IMR-90 (cell line): ENCODE results near the gene IL1R2. TPM values are rescaled to one million over a fixed set of nuclear protein-coding genes. Genes with fewer than 3 reads are reported as not detected.

Experiments
- ATAC-seq: fragments of 200-7000 bp; cut with Tn5 transposase; 2 replicates; pipeline ENCODE4 v1.9.1; 2020; ENCODE audit warnings: low read depth, mild to moderate bottlenecking, moderate library complexity
- BruUV-seq: library from RNA; stranded (reverse); fragments of 400-500 nt; replicated peaks from 2 replicates; lab custom pipeline; 2021; lab: Mats Ljungman, UMichigan
- CTCF ChIA-PET: fragments of 300-600 bp; formaldehyde crosslinking; extraction: SDS; loops from one replicate; lab custom pipeline; 2021; ENCODE audit warnings: antibody characterized with exemption; lab: Yijun Ruan, JAX
- POLR2A ChIA-PET: fragments of 300-600 bp; sonication (Branson Sonifier 250); formaldehyde crosslinking; loops from one replicate; lab custom pipeline; 2022; ENCODE audit warnings: antibody characterized with exemption; ENCODE audit not compliant: unreplicated experiment; lab: Charles Lee
- DNase-seq: peaks from one replicate; pipeline ENCODE4 v3.0.0; 2013
- H2AFZ ChIP-seq: replicated peaks from 2 replicates; pipeline ENCODE3; 2013; ENCODE audit warnings: low read length, mild to moderate bottlenecking; ENCODE audit not compliant: poor library complexity
- H2AK5ac ChIP-seq: 2 replicates; pipeline ENCODE4 v1.6.1; 2013; ENCODE audit warnings: low read depth, low read length, inconsistent platforms
- H2AK9ac ChIP-seq: replicated peaks from 2 replicates; pipeline ENCODE3; 2013; ENCODE audit warnings: mild to moderate bottlenecking, low read depth, low read length, moderate library complexity; ENCODE audit not compliant: poor library complexity
- H2BK120ac ChIP-seq: 2 replicates; pipeline ENCODE4 v1.6.1; 2013; ENCODE audit warnings: low read depth, low read length, inconsistent platforms
- H2BK15ac ChIP-seq: 3 replicates; pipeline ENCODE4 v1.6.1; 2013; ENCODE audit warnings: low read depth, low read length, inconsistent platforms
- H2BK20ac ChIP-seq: 2 replicates; pipeline ENCODE4 v1.6.1; 2013; ENCODE audit warnings: low read depth, mild to moderate bottlenecking, inconsistent platforms, low read length, moderate library complexity
- H2BK5ac ChIP-seq: 2 replicates; pipeline ENCODE4 v1.6.1; 2013; ENCODE audit warnings: mild to moderate bottlenecking, low read depth, low read length, inconsistent platforms; ENCODE audit not compliant: poor library complexity, severe bottlenecking
- H3K14ac ChIP-seq: replicated peaks from 2 replicates; pipeline ENCODE4 v1.6.1; 2013; ENCODE audit warnings: low read depth, low read length, inconsistent platforms
- H3K18ac ChIP-seq: 2 replicates; pipeline ENCODE4 v1.6.1; 2013; ENCODE audit warnings: low read depth, low read length, control low read depth
- H3K23ac ChIP-seq: 2 replicates; pipeline ENCODE4 v1.6.1; 2013; ENCODE audit warnings: low read depth, low read length, inconsistent platforms
- H3K27ac ChIP-seq: 2 replicates; pipeline ENCODE4 v1.5.1; 2013; ENCODE audit warnings: mild to moderate bottlenecking, control low read depth, low read length; ENCODE audit not compliant: insufficient read depth
- H3K27me3 ChIP-seq: 2 replicates; pipeline ENCODE4 v1.6.1; 2013; ENCODE audit warnings: low read length; ENCODE audit not compliant: control insufficient read depth, insufficient read depth
- H3K36me3 ChIP-seq: 2 replicates; pipeline ENCODE4 v1.6.1; 2013; ENCODE audit warnings: low read length, mixed read lengths; ENCODE audit not compliant: control insufficient read depth, insufficient read depth
- H3K4ac ChIP-seq: 2 replicates; pipeline ENCODE4 v1.6.1; 2013; ENCODE audit warnings: low read depth, low read length, inconsistent platforms
- H3K4me1 ChIP-seq: 2 replicates; pipeline ENCODE4 v1.6.1; 2013; ENCODE audit warnings: low read length, mixed read lengths; ENCODE audit not compliant: control insufficient read depth, insufficient read depth
- H3K4me2 ChIP-seq: 2 replicates; pipeline ENCODE4 v1.6.1; 2013; ENCODE audit warnings: low read depth, mild to moderate bottlenecking, control low read depth, low read length, moderate library complexity
- H3K4me3 ChIP-seq: 2 replicates; pipeline ENCODE4 v1.5.1; 2013; ENCODE audit warnings: low read depth, mild to moderate bottlenecking, control low read depth, low read length, moderate library complexity; ENCODE audit not compliant: insufficient read depth
- H3K56ac ChIP-seq: 2 replicates; pipeline ENCODE4 v1.6.1; 2013; ENCODE audit warnings: low read length, inconsistent platforms; ENCODE audit not compliant: insufficient read depth; ENCODE audit errors: extremely low read depth
- H3K79me1 ChIP-seq, 2 experiments: 2 replicates each; pipeline ENCODE4 v1.6.1; 2013; ENCODE audit warnings: low read length in 2 of 2, inconsistent platforms in 1 of 2, low read depth in 1 of 2
- H3K9ac ChIP-seq: 2 replicates; pipeline ENCODE4 v1.6.1; 2013; ENCODE audit warnings: low read depth, low read length, control low read depth
- H3K9me1 ChIP-seq: 2 replicates; pipeline ENCODE4 v1.6.1; 2013; ENCODE audit warnings: low read length, inconsistent platforms; ENCODE audit not compliant: insufficient read depth
- H3K9me3 ChIP-seq: 2 replicates; pipeline ENCODE4 v1.6.1; 2013; ENCODE audit warnings: low read length; ENCODE audit not compliant: control insufficient read depth, insufficient read depth
- H4K20me1 ChIP-seq: 2 replicates; pipeline ENCODE4 v1.6.1; 2013; ENCODE audit warnings: low read length, inconsistent platforms; ENCODE audit not compliant: insufficient read depth
- H4K5ac ChIP-seq: 2 replicates; pipeline ENCODE4 v1.6.1; 2013; ENCODE audit warnings: mild to moderate bottlenecking, low read depth, low read length, control low read depth
- H4K8ac ChIP-seq, 2 experiments: 2 replicates each; pipeline ENCODE4 v1.6.1; 2013; ENCODE audit warnings: low read depth in 2 of 2, low read length in 2 of 2, control low read depth in 1 of 2, inconsistent platforms in 1 of 2
- H4K91ac ChIP-seq: 2 replicates; pipeline ENCODE4 v1.6.1; 2013; ENCODE audit warnings: low read depth, low read length, inconsistent platforms; ENCODE audit not compliant: insufficient read depth
- BHLHE40 ChIP-seq: fragments of 150-350 bp; IDR thresholded peaks from 2 replicates; pipeline ENCODE4 v1.6.1; 2016; ENCODE audit warnings: mild to moderate bottlenecking, low read depth, low read length
- CEBPB ChIP-seq: IDR thresholded peaks from 2 replicates; pipeline ENCODE4 v1.6.1; 2012; ENCODE audit warnings: low read depth, low read length, improper control_type of control experiment
- CHD1 ChIP-seq: IDR thresholded peaks from 2 replicates; pipeline ENCODE4 v1.6.1; 2012; ENCODE audit warnings: low read depth, low read length, improper control_type of control experiment
- CTCF ChIP-seq: conservative IDR thresholded peaks from 2 replicates; pipeline ENCODE4 v1.5.1; 2012; ENCODE audit warnings: mild to moderate bottlenecking, low read depth, low read length, improper control_type of control experiment
- ELK1 ChIP-seq: fragments of 150-350 bp; IDR thresholded peaks from 2 replicates; pipeline ENCODE4 v1.6.1; 2016; ENCODE audit warnings: low read depth, mild to moderate bottlenecking, low read length, moderate library complexity, borderline replicate concordance
- FOS ChIP-seq: fragments of 150-350 bp; IDR thresholded peaks from 2 replicates; pipeline ENCODE4 v1.6.1; 2016; ENCODE audit warnings: low read depth, low read length
- MAFK ChIP-seq: IDR thresholded peaks from 2 replicates; pipeline ENCODE4 v1.6.1; 2012; ENCODE audit warnings: low read depth, low read length, improper control_type of control experiment
- MXI1 ChIP-seq: IDR thresholded peaks from 2 replicates; pipeline ENCODE4 v1.6.1; 2012; ENCODE audit warnings: low read depth, mild to moderate bottlenecking, low read length, moderate library complexity, borderline replicate concordance
- NFE2L2 ChIP-seq: fragments of 150-350 bp; IDR thresholded peaks from 2 replicates; pipeline ENCODE4 v1.6.1; 2016; ENCODE audit warnings: low read depth, mild to moderate bottlenecking, low read length
- POLR2A ChIP-seq: IDR thresholded peaks from 2 replicates; pipeline ENCODE4 v1.6.1; 2012; ENCODE audit warnings: mild to moderate bottlenecking, low read depth, low read length
- RAD21 ChIP-seq: IDR thresholded peaks from 2 replicates; pipeline ENCODE4 v1.6.1; 2012; ENCODE audit warnings: low read length, improper control_type of control experiment
- RCOR1 ChIP-seq: IDR thresholded peaks from 2 replicates; pipeline ENCODE4 v1.6.1; 2012; ENCODE audit warnings: mild to moderate bottlenecking, low read length, improper control_type of control experiment; ENCODE audit not compliant: insufficient replicate concordance
- RFX5 ChIP-seq: IDR thresholded peaks from 2 replicates; pipeline ENCODE4 v1.8.0; 2012; ENCODE audit warnings: low read depth, mild to moderate bottlenecking, low read length, moderate library complexity
- SMC3 ChIP-seq: fragments of 150-350 bp; IDR thresholded peaks from 2 replicates; pipeline ENCODE4 v1.6.1; 2016; ENCODE audit warnings: low read depth, mild to moderate bottlenecking, antibody characterized with exemption, low read length, moderate library complexity
- USF2 ChIP-seq: fragments of 150-350 bp; IDR thresholded peaks from 2 replicates; pipeline ENCODE4 v1.6.1; 2017; ENCODE audit warnings: mild to moderate bottlenecking, antibody characterized with exemption, low read length, low read depth
- WGBS, 2 experiments: methylation state at CpG; one replicate each; pipeline versions ENCODE4 v1.1.5 to v1.1.7; 2013; ENCODE audit warnings: missing lambda C conversion rate in 2 of 2; ENCODE audit not compliant: insufficient read length in 1 of 2; ENCODE audit errors: extremely low coverage in 2 of 2; 5-methylcytosine and 5-hydroxymethylcytosine counted together
- dilution Hi-C: fragments of 300-500 bp; cut with HindIII; formaldehyde crosslinking; loops from one replicate; pipeline ENCODE4 v1.14.3; 2018; ENCODE audit warnings: low sequenced_read_pairs; ENCODE audit not compliant: unreplicated experiment
- in situ Hi-C: fragments of 300-500 bp; cut with MboI; formaldehyde crosslinking; loops from 3 replicates; pipeline ENCODE4 v1.14.3; 2019; ENCODE audit warnings: low sequenced_read_pairs, inconsistent platforms, mixed read lengths
- intact Hi-C: fragments of 100-400 bp; cut with micrococcal nuclease; formaldehyde crosslinking; loops from 2 replicates; pipeline ENCODE4 v1.10.0; 2022
- polyA plus RNA-seq, 3 experiments: library from polyadenylated mRNA; depleted of rRNA; stranded (reverse); fragments of >200 nt; gene quantifications; 2 replicates each; pipeline ENCODE4 v1.2.3, GENCODE V29; 2012; ENCODE audit warnings: low replicate concordance in 1 of 3
- total RNA-seq: library from RNA; depleted of rRNA; stranded (reverse); fragments of >200 nt; gene quantifications from 2 replicates; pipeline ENCODE4 v1.2.3, GENCODE V29; 2012

IL1R2 gene
- total and polyA plus RNA-seq, 2 of the 4 experiments (the other 2 are of a cell fraction), result not detected

GRCh38 chr2:101952551-101952950 lies 39.2 kb upstream of the IL1R2 start:
- dilution Hi-C loops, result no loop called here
- intact Hi-C loops, result no loop called here
- Histone ChIP-seq H3K4me1 (peaks cover 2% of the 10 kb centered on the region), H2BK15ac (no peak overlapping the region), H2BK20ac (no peak overlapping the region), H3K4ac (no peak overlapping the region), H2AK5ac (no peak overlapping the region), H3K56ac (no peak overlapping the region), H3K4me3 (no peak overlapping the region), H3K9me1 (no peaks in the 10 kb centered on the region), H4K20me1 (no peaks in the 10 kb centered on the region), H4K5ac (no peak overlapping the region), H4K91ac (no peak overlapping the region), H3K27ac (no peak overlapping the region), H2AFZ (no peak overlapping the region), H2BK5ac (no peak overlapping the region), H2AK9ac (no peak overlapping the region), H3K9ac (no peak overlapping the region), H2BK120ac (no peak overlapping the region), H3K27me3 (peaks cover 4% of the 10 kb centered on the region), H3K14ac (no peak overlapping the region), H3K36me3 (no peaks in the 10 kb centered on the region), H3K9me3 (no peaks in the 10 kb centered on the region; the same call in none of the 2 replicates), H4K8ac (no peak overlapping the region), H3K4me2 (no peak overlapping the region), H3K18ac (no peak overlapping the region), H3K79me1 (no peaks in the 10 kb centered on the region), H3K23ac (no peak overlapping the region)
- in situ Hi-C loops, result no loop called here
- no CpG with 5 or more reads among the region's 1 CpG for WGBS, 2 experiments
- DNase-seq, result no peak
- ChIA-PET CTCF (no interaction called here), POLR2A (no interaction called here)
- ATAC-seq, result no peak
- no TSS peak for BruUV-seq
- TF ChIP-seq RAD21, result no peak
- TF ChIP-seq CTCF, result no peak
- TF ChIP-seq MAFK, result no peak
- no peak for TF ChIP-seq NFE2L2
- TF ChIP-seq CEBPB, result no peak
- TF ChIP-seq RFX5, result no peak
- no peak for TF ChIP-seq POLR2A
- no peak for TF ChIP-seq BHLHE40
- no peak for TF ChIP-seq RCOR1
- no peak for TF ChIP-seq USF2
- TF ChIP-seq SMC3, result no peak
- TF ChIP-seq ELK1, result no peak
- TF ChIP-seq CHD1, result no peak
- no peak for TF ChIP-seq MXI1
- no peak for TF ChIP-seq FOS
